GM19468 (cell line): ENCODE data around the gene N4BP2.

Source experiments
- ATAC-seq: cut with Tn5 transposase; IDR thresholded peaks from one replicate; pipeline ENCODE4 v1.9.1; 2021; ENCODE audit warnings: mild to moderate bottlenecking, moderate library complexity, moderate number of reproducible peaks; ENCODE audit not compliant: unreplicated experiment; ENCODE audit errors: extremely low read depth

The N4BP2 gene

DNA sequence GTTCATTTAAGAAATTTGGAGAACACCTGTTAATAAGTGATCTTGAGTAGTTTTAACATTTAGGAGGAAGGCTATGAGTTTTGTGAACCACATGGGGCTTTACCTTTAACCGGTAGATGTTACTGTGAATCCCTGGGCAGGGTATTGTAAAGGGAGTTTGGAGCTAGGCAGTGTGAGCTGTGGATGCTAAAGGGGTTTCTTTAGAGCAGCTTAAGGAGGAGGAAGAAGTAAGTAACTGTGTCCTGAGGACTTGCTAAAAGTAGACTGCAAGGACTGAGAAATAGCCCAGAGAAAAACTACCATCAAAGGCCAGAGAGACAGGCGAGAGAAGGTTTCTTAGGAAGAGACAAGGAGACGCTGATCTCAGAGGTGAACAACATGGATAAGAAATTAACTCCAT, 145.8 kb downstream of the N4BP2 start:
- no peak for ATAC-seq

- no peak for ATAC-seq
Observed at GRCh38 chr4:40204507-40205258, 148.0 kb downstream of the N4BP2 start.

GRCh38 chr4:40205259-40206198, 148.9 kb downstream of the N4BP2 start:
- peak; percentile 76 for ATAC-seq

DNA sequence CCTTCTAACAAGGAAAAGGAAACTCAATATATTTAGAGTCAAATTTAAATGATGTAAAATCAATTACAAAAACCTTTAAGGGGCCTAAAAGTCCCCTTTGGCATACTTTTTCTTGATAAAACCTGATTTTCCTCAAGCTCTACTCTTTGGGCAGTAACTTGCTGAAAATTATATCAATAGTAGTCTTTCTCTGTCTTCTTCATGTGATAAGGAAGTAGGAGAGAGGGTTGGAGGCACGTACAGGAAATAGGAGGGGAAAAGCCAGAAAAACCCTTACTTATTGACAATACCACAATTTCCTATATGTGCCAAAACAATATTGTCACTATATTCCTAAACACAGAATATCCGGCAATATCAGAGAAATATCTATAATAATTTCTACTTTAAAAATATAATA, 149.8 kb downstream of the N4BP2 start:
- no peak for ATAC-seq
